GM18498 (cell line): ENCODE results near the gene PNMT.

Source experiments
- ATAC-seq: cut with Tn5 transposase; IDR thresholded peaks from one replicate; pipeline ENCODE4 v1.9.1; 2021; ENCODE audit warnings: mild to moderate bottlenecking, moderate library complexity; ENCODE audit not compliant: unreplicated experiment

Gene PNMT

GRCh38 chr17:39632153-39632941 lies 35.9 kb upstream of the PNMT start:
- ATAC-seq, result no peak

- ATAC-seq, result no peak
Observed at GRCh38 chr17:39633570-39634183, 34.6 kb upstream of the PNMT start.

GRCh38 chr17:39634384-39634871 lies 33.8 kb upstream of the PNMT start:
- no peak for ATAC-seq

GRCh38 chr17:39635614-39636176 lies 32.6 kb upstream of the PNMT start:
- ATAC-seq, result no peak

- no peak for ATAC-seq
Observed at GRCh38 chr17:39636587-39636926, 31.7 kb upstream of the PNMT start.

- ATAC-seq, result peak; percentile 82
Observed at GRCh38 chr17:39636927-39637736, 31.1 kb upstream of the PNMT start, which contains the start of gene STARD3. Gene STARD3 (plus strand): TSS chr17:39637144. CDS start chr17:39653532, 16,388 bp downstream.

GRCh38 chr17:39638317-39638716 lies 29.9 kb upstream of the PNMT start:
- ATAC-seq, result no peak

- ATAC-seq, result no peak
Observed at GRCh38 chr17:39639043-39639442, 29.2 kb upstream of the PNMT start.

GRCh38 chr17:39639566-39640458 lies 28.4 kb upstream of the PNMT start:
- no peak for ATAC-seq

GRCh38 chr17:39640591-39641031 lies 27.6 kb upstream of the PNMT start:
- ATAC-seq, result no peak

- no peak for ATAC-seq
Observed at GRCh38 chr17:39641097-39641496, 27.2 kb upstream of the PNMT start.

- no peak for ATAC-seq
Observed at GRCh38 chr17:39641883-39642282, 26.4 kb upstream of the PNMT start.

- no peak for ATAC-seq
Observed at GRCh38 chr17:39642291-39643074, 25.8 kb upstream of the PNMT start.

- no peak for ATAC-seq
Observed at GRCh38 chr17:39643271-39643670, 25.0 kb upstream of the PNMT start.

GRCh38 chr17:39647256-39647655 lies 21.0 kb upstream of the PNMT start:
- no peak for ATAC-seq

GRCh38 chr17:39648616-39649366 lies 19.5 kb upstream of the PNMT start:
- ATAC-seq, result no peak

GRCh38 chr17:39650121-39650579 lies 18.1 kb upstream of the PNMT start:
- ATAC-seq, result no peak

- ATAC-seq, result no peak
Observed at GRCh38 chr17:39651923-39652586, 16.2 kb upstream of the PNMT start.
